IPS-18c (cell line): ENCODE measurements around the gene CAMTA1.

Experiments used
- H3K4me3 ChIP-seq: 2 replicates; pipeline ENCODE4 v1.7.0; 2013; ENCODE audit warnings: low read depth, mild to moderate bottlenecking, low read length, moderate library complexity; ENCODE audit not compliant: insufficient read depth
- H3K9me3 ChIP-seq: one replicate; pipeline ENCODE4 v1.6.1; 2013; ENCODE audit warnings: mild to moderate bottlenecking, low read length, moderate library complexity; ENCODE audit not compliant: control insufficient read depth, insufficient read depth

CAMTA1 gene

GRCh38 chr1:7094086-7094485, 308.8 kb downstream of the CAMTA1 start:
- H3K9me3 ChIP-seq: no peaks in the 10 kb centered on the region
- H3K4me3 ChIP-seq: no peak overlapping the region

GRCh38 chr1:7094509-7094908, 309.3 kb downstream of the CAMTA1 start:
- H3K9me3 ChIP-seq: no peaks in the 10 kb centered on the region

GRCh38 chr1:7095343-7095964, 310.2 kb downstream of the CAMTA1 start:
- no peaks in the 10 kb centered on the region for H3K9me3 ChIP-seq
- no peak overlapping the region for H3K4me3 ChIP-seq

More at GRCh38 chr1:7094509-7094908, 309.3 kb downstream of the CAMTA1 start:
- no peak overlapping the region for H3K4me3 ChIP-seq

GRCh38 chr1:7097938-7098592, 312.8 kb downstream of the CAMTA1 start:
- H3K9me3 ChIP-seq: no peaks in the 10 kb centered on the region
- H3K4me3 ChIP-seq: no peak overlapping the region

- Histone ChIP-seq H3K4me3 (no peak overlapping the region), H3K9me3 (no peaks in the 10 kb centered on the region)
Observed at GRCh38 chr1:7098641-7099040, 313.4 kb downstream of the CAMTA1 start.

GRCh38 chr1:7100479-7100878, 315.2 kb downstream of the CAMTA1 start:
- no peaks in the 10 kb centered on the region for H3K9me3 ChIP-seq
- no peak overlapping the region for H3K4me3 ChIP-seq

DNA sequence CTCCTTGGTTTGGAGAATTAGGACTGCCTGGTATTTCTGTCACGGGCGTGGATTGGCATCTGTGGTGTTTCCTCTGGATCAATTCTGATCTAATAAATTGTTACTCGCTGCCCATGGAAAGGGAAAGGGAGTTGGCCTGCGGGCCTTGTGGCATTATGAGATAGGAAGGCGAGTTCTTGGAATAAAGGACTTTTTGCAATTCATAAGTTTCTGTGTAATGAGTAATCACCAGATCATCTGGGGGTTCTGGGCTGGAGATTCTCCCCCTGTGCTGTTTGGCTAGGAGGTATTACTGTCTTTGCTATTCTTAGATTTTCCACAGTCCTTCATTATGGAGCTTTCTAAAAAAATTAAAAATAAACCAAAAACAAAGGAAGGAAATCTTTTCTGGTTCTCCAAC, 315.9 kb downstream of the CAMTA1 start:
- Histone ChIP-seq H3K9me3 (no peaks in the 10 kb centered on the region), H3K4me3 (no peak overlapping the region)

DNA sequence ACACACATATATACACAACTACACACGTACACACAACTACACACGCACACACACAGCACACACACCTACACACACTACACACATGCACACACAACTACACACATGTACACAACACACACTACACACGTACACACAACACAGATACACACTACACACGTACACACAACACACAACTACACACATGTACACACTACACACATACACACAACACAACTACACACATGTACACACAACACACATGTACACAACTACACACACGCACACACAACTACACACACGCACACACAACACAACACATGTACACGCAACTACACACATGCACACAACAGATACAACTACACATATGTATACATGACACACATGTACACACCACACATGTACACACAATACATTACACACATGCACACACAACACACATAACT, 318.1 kb downstream of the CAMTA1 start:
- Histone ChIP-seq H3K4me3 (no peak overlapping the region), H3K9me3 (no peaks in the 10 kb centered on the region)

DNA sequence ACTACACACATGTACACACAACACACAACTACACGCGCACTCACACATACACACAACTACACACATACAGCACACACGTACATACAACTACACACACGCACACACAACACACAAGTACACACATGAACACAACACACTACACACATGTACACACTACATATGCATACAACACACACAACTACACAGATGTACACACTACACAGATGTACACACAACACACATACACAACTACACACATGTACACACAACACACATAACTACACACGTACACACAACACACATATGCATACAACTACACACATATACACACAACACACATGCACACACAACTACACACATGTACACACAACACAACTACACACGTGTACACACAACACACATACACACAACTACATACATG, 318.6 kb downstream of the CAMTA1 start:
- H3K4me3 ChIP-seq: no peak overlapping the region
- no peaks in the 10 kb centered on the region for H3K9me3 ChIP-seq

- Histone ChIP-seq H3K4me3 (no peak overlapping the region), H3K9me3 (no peaks in the 10 kb centered on the region)
Observed at GRCh38 chr1:7104339-7104738, 319.1 kb downstream of the CAMTA1 start.

DNA sequence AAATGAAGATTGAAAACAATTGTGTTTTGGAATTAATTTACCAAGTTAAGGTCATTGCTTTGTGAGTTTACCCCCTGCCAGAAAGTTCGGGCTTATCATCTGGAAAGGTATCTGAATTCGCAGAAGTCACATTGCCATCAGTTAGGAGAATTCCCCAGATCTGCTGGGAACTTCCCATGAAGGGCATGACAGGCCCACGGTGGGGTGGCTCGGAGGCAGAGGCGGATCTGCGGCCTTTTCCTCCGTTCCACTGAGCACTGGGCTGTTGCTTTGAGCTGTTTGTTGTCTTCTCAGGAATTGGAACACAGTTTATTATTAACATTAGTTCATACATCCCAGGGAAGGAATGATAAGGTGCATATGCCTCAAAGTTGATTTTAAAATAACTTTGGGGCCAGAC, 320.0 kb downstream of the CAMTA1 start:
- Histone ChIP-seq H3K9me3 (no peaks in the 10 kb centered on the region), H3K4me3 (no peak overlapping the region)

DNA sequence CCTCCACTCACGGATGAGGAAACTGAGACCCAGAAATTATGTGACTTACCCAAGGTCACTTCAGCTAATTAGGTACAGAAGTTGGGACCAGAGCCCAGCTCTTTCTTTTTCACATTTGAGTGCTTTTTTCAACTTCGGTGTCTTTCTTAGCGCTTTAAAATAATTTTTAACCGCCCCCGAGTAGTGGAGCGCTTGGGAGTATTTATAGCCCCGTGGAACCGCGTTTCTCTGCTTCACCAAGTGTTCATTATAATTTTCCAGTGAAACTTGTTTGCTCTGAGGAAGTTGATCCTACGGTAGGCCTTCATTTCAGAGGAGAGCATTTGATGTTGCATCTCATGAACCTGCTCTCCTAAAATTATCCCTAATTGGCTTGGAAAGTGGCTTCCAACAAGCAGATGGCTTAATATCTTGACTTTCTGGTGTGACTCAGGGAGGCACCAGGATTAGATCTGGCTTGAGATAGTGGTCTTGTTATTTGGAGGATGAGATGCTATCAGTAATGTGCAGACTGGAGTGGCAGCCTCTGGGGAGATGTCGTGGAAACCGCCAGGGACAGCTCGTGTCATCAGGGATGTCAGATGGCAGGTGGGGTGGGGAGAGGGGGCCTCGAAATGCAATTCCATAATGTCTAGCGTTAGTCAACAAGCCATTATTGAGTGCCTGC, 321.3 kb downstream of the CAMTA1 start:
- Histone ChIP-seq H3K9me3 (no peaks in the 10 kb centered on the region), H3K4me3 (no peak overlapping the region)

GRCh38 chr1:7107109-7107830, 322.0 kb downstream of the CAMTA1 start:
- Histone ChIP-seq H3K4me3 (no peak overlapping the region), H3K9me3 (no peaks in the 10 kb centered on the region)

- no peak overlapping the region for H3K4me3 ChIP-seq
- no peaks in the 10 kb centered on the region for H3K9me3 ChIP-seq
Observed at GRCh38 chr1:7108251-7108650, 323.0 kb downstream of the CAMTA1 start.

DNA sequence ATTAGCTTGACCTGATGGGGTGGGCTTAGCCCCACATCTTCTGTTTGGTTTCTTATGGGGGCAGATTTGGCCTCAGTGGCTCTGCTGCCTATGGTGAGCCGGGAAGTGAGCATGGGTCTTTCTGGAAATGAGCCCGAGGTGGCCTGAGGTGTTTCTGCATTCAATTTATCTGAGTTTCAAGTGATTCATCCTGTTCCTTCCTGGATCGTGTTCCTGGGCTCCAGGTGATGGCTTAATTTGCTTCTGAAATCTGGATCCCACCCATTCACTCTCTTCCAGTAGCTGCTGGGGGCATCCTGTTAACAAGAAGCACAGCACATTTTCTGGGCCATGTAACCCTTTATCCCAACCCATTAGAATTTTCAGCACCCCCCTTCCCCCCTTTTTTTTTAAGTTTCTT, 324.6 kb downstream of the CAMTA1 start:
- H3K4me3 ChIP-seq: no peak overlapping the region
- peaks cover 3% of the 10 kb centered on the region for H3K9me3 ChIP-seq

GRCh38 chr1:7110321-7110720, 325.1 kb downstream of the CAMTA1 start:
- Histone ChIP-seq H3K9me3 (peaks cover 3% of the 10 kb centered on the region), H3K4me3 (no peak overlapping the region)

GRCh38 chr1:7111853-7112252, 326.6 kb downstream of the CAMTA1 start:
- no peak overlapping the region for H3K4me3 ChIP-seq
- H3K9me3 ChIP-seq: peaks cover 3% of the 10 kb centered on the region

DNA sequence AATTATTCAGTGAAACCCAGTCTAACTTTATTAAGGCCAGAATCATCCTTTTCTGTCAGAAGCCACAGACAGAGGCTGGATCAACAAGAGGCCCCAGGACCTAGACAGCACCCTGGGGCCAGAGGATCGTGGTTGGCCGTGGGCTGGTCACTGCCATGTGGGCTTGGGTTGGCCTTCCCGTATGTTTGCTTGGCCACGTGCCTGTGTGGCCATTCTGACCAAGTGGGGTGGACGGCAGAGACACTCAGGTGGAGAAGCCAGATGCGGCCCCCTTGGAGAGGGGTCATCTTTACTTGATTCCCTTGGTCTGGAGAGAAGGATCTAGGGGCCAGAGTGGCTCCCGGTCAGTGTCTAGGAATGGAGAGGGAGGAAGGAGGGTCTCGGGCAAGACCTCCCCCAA, 327.9 kb downstream of the CAMTA1 start:
- H3K9me3 ChIP-seq: peaks cover 3% of the 10 kb centered on the region

More for the DNA sequence above, 327.9 kb downstream of the CAMTA1 start:
- no peak overlapping the region for H3K4me3 ChIP-seq
